Neural cell (in vitro differentiated cells): Measurements from ENCODE around the gene SLC2A13. TPM values are rescaled to one million over a fixed set of nuclear protein-coding genes. Genes with fewer than 3 reads are reported as not detected.

Experiments used
- H2AFZ ChIP-seq: fragments of 200-600, 300-800 bp; sonication (generic), shearing (Covaris generic); 2 replicates; pipeline ENCODE4 v1.6.0; 2014; ENCODE audit warnings: low read depth, mild to moderate bottlenecking, antibody characterized with exemption, low read length, moderate library complexity
- H3F3A ChIP-seq: fragments of 200-600 bp; shearing (Covaris generic); 2 replicates; pipeline ENCODE4 v1.6.1; 2016; ENCODE audit warnings: mild to moderate bottlenecking, moderate library complexity, mixed read lengths, antibody characterized with exemption, low read length; ENCODE audit not compliant: insufficient read depth, poor library complexity, severe bottlenecking
- H3K27ac ChIP-seq: fragments of 200-600, 300-800 bp; sonication (generic), shearing (Covaris generic); 2 replicates; pipeline ENCODE4 v1.5.1; 2014; ENCODE audit warnings: mild to moderate bottlenecking, low read length, moderate library complexity
- H3K27me3 ChIP-seq: fragments of 300-800, 200-600 bp; sonication (generic), shearing (Covaris generic); 2 replicates; pipeline ENCODE4 v1.6.0; 2014; ENCODE audit warnings: mild to moderate bottlenecking, low read depth, low read length, moderate library complexity; ENCODE audit not compliant: insufficient read depth
- H3K36me3 ChIP-seq: fragments of 300-800, 200-600 bp; sonication (generic), shearing (Covaris generic); 2 replicates; pipeline ENCODE4 v1.5.1; 2014; ENCODE audit warnings: mild to moderate bottlenecking, antibody characterized with exemption, low read length, moderate library complexity; ENCODE audit not compliant: insufficient read depth
- H3K4me2 ChIP-seq: fragments of 300-800, 200-600 bp; sonication (generic), shearing (Covaris generic); 2 replicates; pipeline ENCODE4 v1.6.0; 2014; ENCODE audit warnings: mild to moderate bottlenecking, low read length
- H3K4me3 ChIP-seq: fragments of 300-800, 200-600 bp; sonication (generic), shearing (Covaris generic); 2 replicates; pipeline ENCODE4 v1.5.1; 2014; ENCODE audit warnings: mild to moderate bottlenecking, low read length, moderate library complexity
- H3K79me2 ChIP-seq: fragments of 200-600 bp; shearing (Covaris generic); replicated peaks from 2 replicates; pipeline ENCODE4 v1.6.0; 2014; ENCODE audit warnings: mild to moderate bottlenecking, low read length, moderate library complexity; ENCODE audit not compliant: insufficient read depth
- H3K9ac ChIP-seq: fragments of 300-800, 200-600 bp; sonication (generic), shearing (Covaris generic); 2 replicates; pipeline ENCODE4 v1.6.1; 2016; ENCODE audit warnings: mild to moderate bottlenecking, low read length, mixed read lengths
- H3K9me2 ChIP-seq: fragments of 200-600 bp; shearing (Covaris generic); 2 replicates; pipeline ENCODE4 v1.6.1; 2016; ENCODE audit warnings: mild to moderate bottlenecking, low read length, mixed read lengths; ENCODE audit not compliant: insufficient read depth
- H3K9me3 ChIP-seq: fragments of 200-600, 300-800 bp; sonication (generic), shearing (Covaris generic); 2 replicates; pipeline ENCODE4 v1.6.1; 2016; ENCODE audit warnings: mild to moderate bottlenecking, mixed run types, low read length, moderate library complexity, mixed read lengths
- H4K20me1 ChIP-seq: fragments of 200-600 bp; shearing (Covaris generic); 2 replicates; pipeline ENCODE4 v1.6.1; 2016; ENCODE audit warnings: mild to moderate bottlenecking, mixed run types; ENCODE audit not compliant: insufficient read depth
- EP300 ChIP-seq: fragments of 450-650 bp; conservative IDR thresholded peaks from 2 replicates; pipeline ENCODE4 v1.6.1; 2014; ENCODE audit warnings: antibody characterized with exemption, mild to moderate bottlenecking, moderate library complexity; ENCODE audit not compliant: poor library complexity, severe bottlenecking
- EZH2 ChIP-seq: fragments of 200-600, 300-800 bp; shearing (Covaris generic), sonication (generic); IDR thresholded peaks from 2 replicates; pipeline ENCODE4 v1.6.1; 2014; ENCODE audit warnings: antibody characterized with exemption, low read length, borderline replicate concordance, mild to moderate bottlenecking; ENCODE audit not compliant: insufficient read depth, poor library complexity, severe bottlenecking
- MXI1 ChIP-seq: fragments of 450-650 bp; conservative IDR thresholded peaks from 2 replicates; pipeline ENCODE4 v1.6.1; 2014; ENCODE audit warnings: antibody characterized with exemption, mild to moderate bottlenecking; ENCODE audit not compliant: poor library complexity, severe bottlenecking
- POLR2AphosphoS5 ChIP-seq: IDR thresholded peaks from 2 replicates; pipeline ENCODE4 v1.6.1; 2012
- RAD21 ChIP-seq: fragments of 450-650 bp; conservative IDR thresholded peaks from 2 replicates; pipeline ENCODE4 v1.6.1; 2014; ENCODE audit warnings: antibody characterized with exemption, mild to moderate bottlenecking, moderate library complexity
- SMC3 ChIP-seq: fragments of 450-650 bp; conservative IDR thresholded peaks from 2 replicates; pipeline ENCODE4 v1.6.1; 2014; ENCODE audit warnings: antibody characterized with exemption, mild to moderate bottlenecking, moderate library complexity; ENCODE audit not compliant: poor library complexity
- TAF1 ChIP-seq: IDR thresholded peaks from 2 replicates; pipeline ENCODE4 v1.6.1; 2012; ENCODE audit warnings: low read depth
- polyA plus RNA-seq: library from polyadenylated mRNA; depleted of rRNA; stranded (reverse); fragments of >200 nt; gene quantifications from 2 replicates; pipeline ENCODE4 v1.2.3, GENCODE V29; 2014
- TF ChIP-seq, protein P1 (sequence below): fragments of 450-650 bp; IDR thresholded peaks from 2 replicates; pipeline ENCODE4 v1.5.1; 2014; ENCODE audit warnings: antibody characterized with exemption, mild to moderate bottlenecking, moderate library complexity; ENCODE audit not compliant: poor library complexity, severe bottlenecking
- TF ChIP-seq, protein P2 (sequence below): IDR thresholded peaks from 2 replicates; pipeline ENCODE4 v1.6.1; 2012; ENCODE audit warnings: borderline replicate concordance

SLC2A13 gene
- polyA plus RNA-seq, 1 donor from 2014 or later, result 10.7 TPM

DNA sequence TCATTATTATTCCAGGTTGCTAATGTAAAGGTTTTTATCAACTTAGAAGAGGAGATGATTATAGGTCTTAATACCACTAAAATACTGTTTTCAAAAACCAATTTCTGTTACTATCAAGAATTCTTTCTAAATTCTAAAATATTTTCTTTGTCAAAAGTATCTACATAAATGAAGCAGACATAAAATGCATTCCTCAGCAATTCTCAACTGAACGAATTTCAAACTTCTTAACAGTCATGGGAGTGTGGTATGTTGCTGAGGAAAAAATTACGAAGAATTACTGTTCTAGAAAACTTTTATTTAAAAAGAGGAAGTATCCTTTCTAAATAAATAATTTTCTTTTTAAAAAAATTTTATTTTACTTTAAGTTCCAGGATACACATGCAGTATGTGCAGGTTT is 146.4 kb downstream of the SLC2A13 start (continued):
- no peak for TF ChIP-seq SMC3
- TF ChIP-seq TAF1, result no peak
- TF ChIP-seq RAD21, result no peak

DNA sequence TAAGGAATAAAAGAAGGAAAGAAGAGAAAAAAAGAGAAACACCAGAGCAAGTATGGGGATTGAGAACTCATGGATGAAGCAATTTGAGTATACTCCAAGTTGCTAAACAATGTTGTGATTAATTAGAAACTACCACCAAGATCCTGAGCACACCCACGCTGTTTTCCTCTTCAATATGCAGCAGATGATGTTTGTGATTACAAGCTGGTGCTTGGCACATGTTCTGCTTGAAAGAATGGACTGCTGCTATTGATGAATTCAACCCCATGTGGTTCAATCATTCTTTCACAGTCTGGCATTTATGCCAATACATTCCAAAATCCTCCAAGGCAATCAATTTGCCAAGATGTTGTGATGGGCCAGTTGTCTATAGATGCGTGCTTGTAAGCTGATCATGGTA is 146.8 kb downstream of the SLC2A13 start:
- TF ChIP-seq EZH2 (no peak), TAF1 (no peak), EP300 (no peak), MXI1 (no peak), RAD21 (no peak), POLR2AphosphoS5 (no peak), SMC3 (no peak)
- TF ChIP-seq, protein P1, sequence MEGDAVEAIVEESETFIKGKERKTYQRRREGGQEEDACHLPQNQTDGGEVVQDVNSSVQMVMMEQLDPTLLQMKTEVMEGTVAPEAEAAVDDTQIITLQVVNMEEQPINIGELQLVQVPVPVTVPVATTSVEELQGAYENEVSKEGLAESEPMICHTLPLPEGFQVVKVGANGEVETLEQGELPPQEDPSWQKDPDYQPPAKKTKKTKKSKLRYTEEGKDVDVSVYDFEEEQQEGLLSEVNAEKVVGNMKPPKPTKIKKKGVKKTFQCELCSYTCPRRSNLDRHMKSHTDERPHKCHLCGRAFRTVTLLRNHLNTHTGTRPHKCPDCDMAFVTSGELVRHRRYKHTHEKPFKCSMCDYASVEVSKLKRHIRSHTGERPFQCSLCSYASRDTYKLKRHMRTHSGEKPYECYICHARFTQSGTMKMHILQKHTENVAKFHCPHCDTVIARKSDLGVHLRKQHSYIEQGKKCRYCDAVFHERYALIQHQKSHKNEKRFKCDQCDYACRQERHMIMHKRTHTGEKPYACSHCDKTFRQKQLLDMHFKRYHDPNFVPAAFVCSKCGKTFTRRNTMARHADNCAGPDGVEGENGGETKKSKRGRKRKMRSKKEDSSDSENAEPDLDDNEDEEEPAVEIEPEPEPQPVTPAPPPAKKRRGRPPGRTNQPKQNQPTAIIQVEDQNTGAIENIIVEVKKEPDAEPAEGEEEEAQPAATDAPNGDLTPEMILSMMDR, result no peak
- TF ChIP-seq, protein P2, sequence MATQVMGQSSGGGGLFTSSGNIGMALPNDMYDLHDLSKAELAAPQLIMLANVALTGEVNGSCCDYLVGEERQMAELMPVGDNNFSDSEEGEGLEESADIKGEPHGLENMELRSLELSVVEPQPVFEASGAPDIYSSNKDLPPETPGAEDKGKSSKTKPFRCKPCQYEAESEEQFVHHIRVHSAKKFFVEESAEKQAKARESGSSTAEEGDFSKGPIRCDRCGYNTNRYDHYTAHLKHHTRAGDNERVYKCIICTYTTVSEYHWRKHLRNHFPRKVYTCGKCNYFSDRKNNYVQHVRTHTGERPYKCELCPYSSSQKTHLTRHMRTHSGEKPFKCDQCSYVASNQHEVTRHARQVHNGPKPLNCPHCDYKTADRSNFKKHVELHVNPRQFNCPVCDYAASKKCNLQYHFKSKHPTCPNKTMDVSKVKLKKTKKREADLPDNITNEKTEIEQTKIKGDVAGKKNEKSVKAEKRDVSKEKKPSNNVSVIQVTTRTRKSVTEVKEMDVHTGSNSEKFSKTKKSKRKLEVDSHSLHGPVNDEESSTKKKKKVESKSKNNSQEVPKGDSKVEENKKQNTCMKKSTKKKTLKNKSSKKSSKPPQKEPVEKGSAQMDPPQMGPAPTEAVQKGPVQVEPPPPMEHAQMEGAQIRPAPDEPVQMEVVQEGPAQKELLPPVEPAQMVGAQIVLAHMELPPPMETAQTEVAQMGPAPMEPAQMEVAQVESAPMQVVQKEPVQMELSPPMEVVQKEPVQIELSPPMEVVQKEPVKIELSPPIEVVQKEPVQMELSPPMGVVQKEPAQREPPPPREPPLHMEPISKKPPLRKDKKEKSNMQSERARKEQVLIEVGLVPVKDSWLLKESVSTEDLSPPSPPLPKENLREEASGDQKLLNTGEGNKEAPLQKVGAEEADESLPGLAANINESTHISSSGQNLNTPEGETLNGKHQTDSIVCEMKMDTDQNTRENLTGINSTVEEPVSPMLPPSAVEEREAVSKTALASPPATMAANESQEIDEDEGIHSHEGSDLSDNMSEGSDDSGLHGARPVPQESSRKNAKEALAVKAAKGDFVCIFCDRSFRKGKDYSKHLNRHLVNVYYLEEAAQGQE, result no peak
- no peaks in the 10 kb centered on the region for H3K79me2 ChIP-seq

DNA sequence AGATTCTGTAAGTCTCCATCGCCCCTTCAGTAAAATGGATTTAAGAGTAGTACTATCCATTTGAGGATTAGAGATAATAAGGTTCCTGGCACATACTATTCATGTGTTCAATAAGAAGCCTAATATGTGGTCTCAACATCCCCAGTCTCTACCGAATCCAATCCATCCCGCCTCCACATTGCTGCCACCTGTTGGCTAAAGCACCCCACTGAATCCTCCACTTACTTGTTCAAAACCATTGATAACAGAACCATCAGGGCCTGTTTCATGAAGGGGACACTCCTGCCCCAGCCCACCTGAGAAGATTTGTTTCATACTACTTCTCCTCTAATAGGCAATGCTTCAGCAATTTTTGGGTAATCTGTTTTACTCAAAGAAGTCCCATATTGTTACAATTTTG is 147.5 kb downstream of the SLC2A13 start:
- Histone ChIP-seq H3K36me3 (no peaks in the 10 kb centered on the region), H4K20me1 (no peaks in the 10 kb centered on the region), H3K9me3 (no peaks in the 10 kb centered on the region), H3K4me3 (no peak overlapping the region), H3F3A (no peaks in the 10 kb centered on the region), H3K27ac (no peak overlapping the region), H3K9ac (no peak overlapping the region), H3K79me2 (no peaks in the 10 kb centered on the region), H2AFZ (no peak overlapping the region), H3K9me2 (no peaks in the 10 kb centered on the region), H3K27me3 (no peaks in the 10 kb centered on the region), H3K4me2 (no peak overlapping the region)
- TF ChIP-seq SMC3, result no peak

More for the DNA sequence above, 146.8 kb downstream of the SLC2A13 start:
- Histone ChIP-seq H3K4me3 (no peak overlapping the region), H3K27me3 (no peaks in the 10 kb centered on the region), H4K20me1 (no peaks in the 10 kb centered on the region), H3K9me3 (no peaks in the 10 kb centered on the region), H3F3A (no peaks in the 10 kb centered on the region), H2AFZ (no peak overlapping the region), H3K36me3 (no peaks in the 10 kb centered on the region), H3K4me2 (no peak overlapping the region), H3K9ac (no peak overlapping the region), H3K27ac (no peak overlapping the region), H3K9me2 (no peaks in the 10 kb centered on the region)
